RWPE1 (cell line): ENCODE measurements around the gene B9D1.

ENCODE experiments used
- CTCF ChIA-PET: fragments of 350-600 bp; sonication (Branson Sonifier 250); formaldehyde crosslinking; extraction: SDS; loops from one replicate; lab custom pipeline; 2021; lab: Yijun Ruan, JAX
- POLR2A ChIA-PET: fragments of 400-600 bp; formaldehyde crosslinking; extraction: SDS; loops from one replicate; lab custom pipeline; 2020; ENCODE audit warnings: antibody characterized with exemption; ENCODE audit not compliant: low non-redundant PET; lab: Yijun Ruan, JAX
- DNase-seq: peaks from one replicate; pipeline ENCODE4 v3.0.0; 2012; ENCODE audit warnings: low spot score
- H3K27ac ChIP-seq: fragments of 450-650 bp; 2 replicates; pipeline ENCODE4 v1.5.1; 2017
- TF ChIP-seq, protein P1 (sequence below): fragments of 450-650 bp; conservative IDR thresholded peaks from 2 replicates; pipeline ENCODE4 v1.5.1; 2017; ENCODE audit warnings: low read depth, mild to moderate bottlenecking

B9D1 gene

DNA sequence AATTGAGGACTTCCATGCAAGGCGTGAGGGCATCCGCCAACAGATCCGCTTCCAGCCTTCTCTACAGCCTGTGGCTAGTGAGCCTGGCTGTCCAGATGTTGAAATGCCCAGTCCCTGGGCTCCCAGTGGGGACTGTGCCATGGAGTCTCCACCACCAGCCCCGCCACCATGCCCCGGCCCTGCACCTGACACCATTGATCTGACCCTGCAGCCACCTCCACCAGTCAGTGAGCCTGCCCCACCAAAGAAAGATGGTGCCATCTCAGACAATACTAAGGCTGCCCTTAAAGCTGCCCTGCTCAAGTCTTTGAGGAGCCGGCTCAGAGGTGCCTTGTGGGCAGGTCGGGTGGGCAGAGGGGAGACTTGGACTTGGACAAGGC lies 18.8 kb upstream of the B9D1 start:
- H3K27ac ChIP-seq: peak overlapping the region; percentile 78
- POLR2A ChIA-PET: no interaction called here

DNA sequence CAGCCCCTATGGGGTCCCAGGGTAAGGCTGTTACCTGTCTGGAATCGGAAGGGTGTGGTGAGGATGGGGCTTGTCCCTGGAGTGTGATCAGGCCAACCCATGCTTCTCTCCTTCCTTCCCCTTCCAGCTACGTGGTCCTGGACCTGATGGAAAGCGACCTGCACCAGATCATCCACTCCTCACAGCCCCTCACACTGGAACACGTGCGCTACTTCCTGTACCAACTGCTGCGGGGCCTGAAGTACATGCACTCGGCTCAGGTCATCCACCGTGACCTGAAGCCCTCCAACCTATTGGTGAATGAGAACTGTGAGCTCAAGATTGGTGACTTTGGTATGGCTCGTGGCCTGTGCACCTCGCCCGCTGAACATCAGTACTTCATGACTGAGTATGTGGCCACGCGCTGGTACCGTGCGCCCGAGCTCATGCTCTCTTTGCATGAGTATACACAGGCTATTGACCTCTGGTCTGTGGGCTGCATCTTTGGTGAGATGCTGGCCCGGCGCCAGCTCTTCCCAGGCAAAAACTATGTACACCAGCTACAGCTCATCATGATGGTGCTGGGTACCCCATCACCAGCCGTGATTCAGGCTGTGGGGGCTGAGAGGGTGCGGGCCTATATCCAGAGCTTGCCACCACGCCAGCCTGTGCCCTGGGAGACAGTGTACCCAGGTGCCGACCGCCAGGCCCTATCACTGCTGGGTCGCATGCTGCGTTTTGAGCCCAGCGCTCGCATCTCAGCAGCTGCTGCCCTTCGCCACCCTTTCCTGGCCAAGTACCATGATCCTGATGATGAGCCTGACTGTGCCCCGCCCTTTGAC lies 18.2 kb upstream of the B9D1 start:
- POLR2A ChIA-PET: no interaction called here
- peak overlapping the region; percentile 78 for H3K27ac ChIP-seq
- TF ChIP-seq, protein P1, sequence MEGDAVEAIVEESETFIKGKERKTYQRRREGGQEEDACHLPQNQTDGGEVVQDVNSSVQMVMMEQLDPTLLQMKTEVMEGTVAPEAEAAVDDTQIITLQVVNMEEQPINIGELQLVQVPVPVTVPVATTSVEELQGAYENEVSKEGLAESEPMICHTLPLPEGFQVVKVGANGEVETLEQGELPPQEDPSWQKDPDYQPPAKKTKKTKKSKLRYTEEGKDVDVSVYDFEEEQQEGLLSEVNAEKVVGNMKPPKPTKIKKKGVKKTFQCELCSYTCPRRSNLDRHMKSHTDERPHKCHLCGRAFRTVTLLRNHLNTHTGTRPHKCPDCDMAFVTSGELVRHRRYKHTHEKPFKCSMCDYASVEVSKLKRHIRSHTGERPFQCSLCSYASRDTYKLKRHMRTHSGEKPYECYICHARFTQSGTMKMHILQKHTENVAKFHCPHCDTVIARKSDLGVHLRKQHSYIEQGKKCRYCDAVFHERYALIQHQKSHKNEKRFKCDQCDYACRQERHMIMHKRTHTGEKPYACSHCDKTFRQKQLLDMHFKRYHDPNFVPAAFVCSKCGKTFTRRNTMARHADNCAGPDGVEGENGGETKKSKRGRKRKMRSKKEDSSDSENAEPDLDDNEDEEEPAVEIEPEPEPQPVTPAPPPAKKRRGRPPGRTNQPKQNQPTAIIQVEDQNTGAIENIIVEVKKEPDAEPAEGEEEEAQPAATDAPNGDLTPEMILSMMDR: no peak
- CTCF ChIA-PET: interaction anchor here (0.7 kb wide), 1 partner anchor 367 kb away, joined by 3 read pairs; the partner anchor contains the start of gene ALDH3A1
- DNase-seq: no peak

More for the DNA sequence above, 18.8 kb upstream of the B9D1 start:
- no peak for DNase-seq
- CTCF ChIA-PET: no interaction called here
- TF ChIP-seq, protein P1: no peak

- ChIA-PET POLR2A (no interaction called here), CTCF (interaction anchor here (0.7 kb wide), 1 partner anchor 368 kb away, joined by 3 read pairs; the partner anchor contains the start of gene ALDH3A1)
- peak overlapping the region; percentile 99 for H3K27ac ChIP-seq
- no peak for DNase-seq
- TF ChIP-seq, protein P1: no peak
Measured at GRCh38 chr17:19379361-19380065, 17.0 kb upstream of the B9D1 start.

DNA sequence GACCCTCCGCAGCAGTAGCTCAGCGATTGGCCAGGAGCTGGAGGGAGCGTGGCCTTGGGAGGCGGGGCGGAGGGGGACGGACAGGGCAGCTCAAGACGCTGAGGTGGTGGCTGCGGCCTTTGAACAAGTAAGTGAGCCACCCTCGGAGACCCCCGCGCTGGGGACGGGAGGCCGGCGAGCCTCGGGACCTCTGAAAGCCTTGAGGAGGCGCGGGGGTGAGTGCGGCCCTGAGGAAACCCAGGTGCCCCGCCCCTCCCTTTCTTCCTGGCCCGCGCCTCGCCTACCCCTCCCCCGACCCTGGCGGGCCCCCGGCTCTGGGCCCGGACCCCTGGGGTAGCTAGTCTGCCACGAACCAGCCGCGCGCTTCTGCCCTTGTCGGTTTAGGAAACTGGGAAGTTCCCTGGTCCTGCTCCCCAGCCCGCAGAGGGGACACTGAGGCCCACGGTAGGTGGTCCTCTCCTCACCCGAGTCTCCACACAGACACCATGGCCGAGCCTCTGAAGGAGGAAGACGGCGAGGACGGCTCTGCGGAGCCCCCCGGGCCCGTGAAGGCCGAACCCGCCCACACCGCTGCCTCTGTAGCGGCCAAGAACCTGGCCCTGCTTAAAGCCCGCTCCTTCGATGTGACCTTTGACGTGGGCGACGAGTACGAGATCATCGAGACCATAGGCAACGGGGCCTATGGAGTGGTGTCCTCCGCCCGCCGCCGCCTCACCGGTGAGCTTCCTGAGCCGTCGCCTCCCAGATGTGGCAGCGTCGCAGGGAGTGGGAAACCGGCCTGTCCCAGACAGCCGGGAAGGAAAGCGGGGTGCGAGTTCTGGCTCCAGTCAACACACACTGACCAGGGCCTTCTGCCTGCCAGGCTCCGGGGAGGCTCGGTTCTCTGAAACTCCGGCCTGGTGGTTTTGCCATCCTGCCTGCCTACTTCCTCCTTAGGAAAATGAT lies 16.2 kb upstream of the B9D1 start, which contains the start of gene MAPK7:
Gene MAPK7, plus strand, starts transcription at position 83 of the 945 bp plus-strand sequence. Its CDS starts 403 bp downstream, at position 486.
- ChIA-PET POLR2A (interaction anchor here (0.5 to 1.5 kb wide), 3 partner anchors 8 to 69 kb away, joined by 3 to 6 read pairs (median 4); partner anchors contain the start of genes B9D1 and MFAP4), CTCF (interaction anchor here (0.5 to 1.9 kb wide), 2 partner anchors 9 to 16 kb away, joined by 3 to 8 read pairs; partner anchors contain the start of gene B9D1)
- TF ChIP-seq, protein P1: no peak
- H3K27ac ChIP-seq: peak within 1 kb of the TSS; percentile 99
- no peak for DNase-seq

GRCh38 chr17:19377602-19378415 lies 15.3 kb upstream of the B9D1 start:
- H3K27ac ChIP-seq: peak overlapping the region; percentile 99
- ChIA-PET POLR2A (interaction anchor here (0.5 to 1.5 kb wide), 4 partner anchors 9 to 69 kb away, joined by 3 to 6 read pairs (median 4); partner anchors contain the start of genes B9D1 and MFAP4), CTCF (interaction anchor here (0.5 to 1.9 kb wide), 3 partner anchors 8 to 69 kb away, joined by 3 to 8 read pairs (median 6); partner anchors contain the start of gene B9D1)
- TF ChIP-seq, protein P1: no peak
- peak; percentile 99 for DNase-seq
